ENCODE measurements around the gene GPC5. TPM values are rescaled to one million over a fixed set of nuclear protein-coding genes. Genes with fewer than 3 reads are reported as not detected.

GPC5 gene
- total and polyA plus RNA-seq, 2 of the 8 experiments (the other 6 are each of a cell fraction or from before 2014, with no cell fraction given), result 0.20 to 0.39 TPM

- Histone ChIP-seq H3K4me3 (ENCODE audit: extremely low read depth in 1 of 4, insufficient read depth in 2 of 4, low read depth in 3 of 4, low read length in 4 of 4) (no peak overlapping the region), H3K18ac (ENCODE audit: extremely low read depth, low read length) (no peak overlapping the region), H4K8ac (ENCODE audit: extremely low read depth, insufficient read depth, low read length) (no peak overlapping the region), H3K4me2 (ENCODE audit: insufficient read depth in 1 of 2, low read depth in 2 of 2, low read length in 2 of 2) (no peak overlapping the region), H3K79me2 (ENCODE audit: control insufficient read depth in 1 of 2, insufficient read depth in 2 of 2, low read length in 2 of 2) (no peaks in the 10 kb centered on the region), H2BK20ac (ENCODE audit: low read length) (no peak overlapping the region), H3K23ac (ENCODE audit: insufficient read length) (no peak overlapping the region), H2BK15ac (ENCODE audit: low read length) (no peak overlapping the region), H2BK12ac (ENCODE audit: low read depth, low read length) (no peak overlapping the region), H3K14ac (ENCODE audit: insufficient read length) (no peak overlapping the region), H3K9me3 (ENCODE audit: insufficient read depth in 2 of 2, low read depth in 1 of 2, low read length in 1 of 2) (no peaks in the 10 kb centered on the region), H3K27ac (ENCODE audit: low read depth, low read length) (no peak overlapping the region), H3K4ac (replicated peaks; ENCODE audit: insufficient read length, low read depth, low read length) (no peak overlapping the region), H3K79me1 (ENCODE audit: low read depth, low read length) (no peaks in the 10 kb centered on the region), H3K9ac (replicated peaks in 1 of 4; ENCODE audit: extremely low read depth in 1 of 4, low read depth in 3 of 4, low read length in 3 of 4) (no peak overlapping the region), H2AFZ (ENCODE audit: low read length) (no peak overlapping the region), H4K5ac (ENCODE audit: insufficient read length, low read depth, low read length) (no peak overlapping the region), H3K4me1 (replicated peaks in 1 of 4; ENCODE audit: control insufficient read depth in 3 of 4, insufficient read depth in 4 of 4, low read length in 3 of 4) (no peaks in the 10 kb centered on the region; a peak in 1 of 7 replicates), H3K27me3 (replicated peaks in 1 of 4; ENCODE audit: control insufficient read depth in 3 of 4, extremely low read depth in 1 of 4, insufficient read depth in 3 of 4, low read length in 3 of 4) (no peaks in the 10 kb centered on the region), H4K20me1 (replicated peaks in 1 of 2; ENCODE audit: control insufficient read depth in 1 of 2, insufficient read depth in 2 of 2, low read length in 2 of 2) (no peaks in the 10 kb centered on the region), H3K23me2 (ENCODE audit: low read depth, low read length) (no peaks in the 10 kb centered on the region; the same call in 1 of the 2 replicates), H2BK5ac (ENCODE audit: low read depth, low read length) (no peak overlapping the region), H2BK120ac (replicated peaks; ENCODE audit: low read depth, low read length) (no peak overlapping the region), H3K56ac (replicated peaks; ENCODE audit: insufficient read length, low read depth, low read length) (no peak overlapping the region), H3K36me3 (ENCODE audit: control insufficient read depth in 2 of 4, insufficient read depth in 4 of 4, low read length in 3 of 4) (no peaks in the 10 kb centered on the region), H2AK5ac (ENCODE audit: low read depth, low read length) (no peak overlapping the region), H4K91ac (replicated peaks; ENCODE audit: insufficient read length, low read length) (no peak overlapping the region)
- TF ChIP-seq POU5F1 (IDR thresholded peaks at IDR 0.05; ENCODE audit: low read depth, low read length), result no peak
- no peak for TF ChIP-seq ATF2 (IDR thresholded peaks at IDR 0.05; ENCODE audit: low read length)
- no peak for TF ChIP-seq FOSL1 (IDR thresholded peaks at IDR 0.05; ENCODE audit: insufficient read depth, low read depth, low read length)
- no peak for TF ChIP-seq RBBP5 (IDR thresholded peaks at IDR 0.05; ENCODE audit: borderline replicate concordance, low read depth, low read length)
- TF ChIP-seq POLR2AphosphoS5 (IDR thresholded peaks at IDR 0.05; ENCODE audit: low read depth, low read length), result no peak
- FAIRE-seq (no peak), DNase-seq (ENCODE audit: low read depth in 1 of 2, low spot score in 2 of 2) (no peak)
- ChIA-PET POLR2A (ENCODE audit: partially characterized antibody) (interaction anchor here (0.5 kb wide), 1 partner anchor 658 kb away, joined by 3 read pairs; no protein-coding TSS in a partner anchor), CTCF (ENCODE audit: partially characterized antibody) (no interaction called here)
Observed at GRCh38 chr13:92849381-92849780, 1451.0 kb downstream of the GPC5 start.

Data from H1 (cell line).